ENCODE measurements around the gene SMYD3. TPM values are rescaled to one million over a fixed set of nuclear protein-coding genes. Genes with fewer than 3 reads are reported as not detected.

Gene SMYD3
- total and polyA plus RNA-seq, 9 donors = 8.0 to 13.9 (median 9.6) TPM

GRCh38 chr1:245880754-245881403 lies 626.2 kb downstream of the SMYD3 start:
- no peak overlapping the region for H3K27ac ChIP-seq (ENCODE audit: low read length)
- DNase-seq = no peak
- H3K27me3 ChIP-seq (ENCODE audit: control insufficient read depth, insufficient read depth, low read length) = no peaks in the 10 kb centered on the region
- peaks cover 4% of the 10 kb centered on the region for H3K4me1 ChIP-seq (ENCODE audit: control insufficient read depth, insufficient read depth, low read length)
- no peaks in the 10 kb centered on the region for H3K9me3 ChIP-seq (replicated peaks; ENCODE audit: control insufficient read depth, low read depth, low read length)
- no peak overlapping the region for H3K4me3 ChIP-seq (ENCODE audit: low read length)
- H3K36me3 ChIP-seq (ENCODE audit: control insufficient read depth, insufficient read depth, low read length) = no peaks in the 10 kb centered on the region
- WGBS (ENCODE audit: insufficient coverage) = 100% methylated on average over 1 of the region's 3 CpGs

GRCh38 chr1:245879091-245879490 lies 628.0 kb downstream of the SMYD3 start:
- Histone ChIP-seq H3K27me3 (ENCODE audit: control insufficient read depth, insufficient read depth, low read length) (no peaks in the 10 kb centered on the region), H3K27ac (ENCODE audit: low read length) (no peak overlapping the region), H3K4me1 (ENCODE audit: control insufficient read depth, insufficient read depth, low read length) (peaks cover 11% of the 10 kb centered on the region), H3K9me3 (replicated peaks; ENCODE audit: control insufficient read depth, low read depth, low read length) (no peaks in the 10 kb centered on the region), H3K36me3 (ENCODE audit: control insufficient read depth, insufficient read depth, low read length) (no peaks in the 10 kb centered on the region), H3K4me3 (ENCODE audit: low read length) (no peak overlapping the region)
- no peak for DNase-seq
- WGBS (ENCODE audit: insufficient coverage) = 95% methylated on average over 7 of the region's 10 CpGs

GRCh38 chr1:245878585-245878984 lies 628.5 kb downstream of the SMYD3 start:
- H3K27me3 ChIP-seq (ENCODE audit: control insufficient read depth, insufficient read depth, low read length) = no peaks in the 10 kb centered on the region
- peak; percentile 64 for DNase-seq
- no peaks in the 10 kb centered on the region for H3K36me3 ChIP-seq (ENCODE audit: control insufficient read depth, insufficient read depth, low read length)
- H3K4me1 ChIP-seq (ENCODE audit: control insufficient read depth, insufficient read depth, low read length) = peaks cover 11% of the 10 kb centered on the region
- H3K27ac ChIP-seq (ENCODE audit: low read length) = peak overlapping the region; percentile 33
- no peak overlapping the region for H3K4me3 ChIP-seq (ENCODE audit: low read length)
- no peaks in the 10 kb centered on the region for H3K9me3 ChIP-seq (replicated peaks; ENCODE audit: control insufficient read depth, low read depth, low read length)
- WGBS (ENCODE audit: insufficient coverage) = 31% methylated on average over 2 of the region's 3 CpGs

GRCh38 chr1:245877976-245878375 lies 629.1 kb downstream of the SMYD3 start:
- Histone ChIP-seq H3K27ac (ENCODE audit: low read length) (no peak overlapping the region), H3K36me3 (ENCODE audit: control insufficient read depth, insufficient read depth, low read length) (no peaks in the 10 kb centered on the region), H3K9me3 (replicated peaks; ENCODE audit: control insufficient read depth, low read depth, low read length) (no peaks in the 10 kb centered on the region), H3K27me3 (ENCODE audit: control insufficient read depth, insufficient read depth, low read length) (no peaks in the 10 kb centered on the region), H3K4me3 (ENCODE audit: low read length) (no peak overlapping the region), H3K4me1 (ENCODE audit: control insufficient read depth, insufficient read depth, low read length) (peaks cover 11% of the 10 kb centered on the region)
- no peak for DNase-seq
- 73% methylated on average over 8 of the region's 8 CpGs for WGBS (ENCODE audit: insufficient coverage)

- H3K27ac ChIP-seq (ENCODE audit: low read length) = no peak overlapping the region
- no peak for DNase-seq
- 70% methylated on average over 4 of the region's 5 CpGs for WGBS (ENCODE audit: insufficient coverage)
- no peaks in the 10 kb centered on the region for H3K9me3 ChIP-seq (replicated peaks; ENCODE audit: control insufficient read depth, low read depth, low read length)
- no peaks in the 10 kb centered on the region for H3K36me3 ChIP-seq (ENCODE audit: control insufficient read depth, insufficient read depth, low read length)
- H3K4me1 ChIP-seq (ENCODE audit: control insufficient read depth, insufficient read depth, low read length) = peaks cover 20% of the 10 kb centered on the region
- no peak overlapping the region for H3K4me3 ChIP-seq (ENCODE audit: low read length)
- no peaks in the 10 kb centered on the region for H3K27me3 ChIP-seq (ENCODE audit: control insufficient read depth, insufficient read depth, low read length)
These were observed 630.5 kb downstream of the SMYD3 start for GRCh38 chr1:245876586-245876985.

GRCh38 chr1:245875581-245876261 lies 631.4 kb downstream of the SMYD3 start:
- no peak for DNase-seq
- H3K27ac ChIP-seq (ENCODE audit: low read length) = no peak overlapping the region
- no peaks in the 10 kb centered on the region for H3K36me3 ChIP-seq (ENCODE audit: control insufficient read depth, insufficient read depth, low read length)
- no peaks in the 10 kb centered on the region for H3K27me3 ChIP-seq (ENCODE audit: control insufficient read depth, insufficient read depth, low read length)
- no peaks in the 10 kb centered on the region for H3K9me3 ChIP-seq (replicated peaks; ENCODE audit: control insufficient read depth, low read depth, low read length)
- WGBS (ENCODE audit: insufficient coverage) = no CpG with 5 or more reads among the region's 4 CpGs
- no peak overlapping the region for H3K4me3 ChIP-seq (ENCODE audit: low read length)
- peaks cover 22% of the 10 kb centered on the region for H3K4me1 ChIP-seq (ENCODE audit: control insufficient read depth, insufficient read depth, low read length)

GRCh38 chr1:245874942-245875580 lies 632.0 kb downstream of the SMYD3 start:
- H3K4me1 ChIP-seq (ENCODE audit: control insufficient read depth, insufficient read depth, low read length) = peaks cover 22% of the 10 kb centered on the region
- no peak overlapping the region for H3K27ac ChIP-seq (ENCODE audit: low read length)
- no peak overlapping the region for H3K4me3 ChIP-seq (ENCODE audit: low read length)
- 6% methylated on average over 7 of the region's 12 CpGs for WGBS (ENCODE audit: insufficient coverage)
- H3K9me3 ChIP-seq (replicated peaks; ENCODE audit: control insufficient read depth, low read depth, low read length) = no peaks in the 10 kb centered on the region
- no peaks in the 10 kb centered on the region for H3K27me3 ChIP-seq (ENCODE audit: control insufficient read depth, insufficient read depth, low read length)
- H3K36me3 ChIP-seq (ENCODE audit: control insufficient read depth, insufficient read depth, low read length) = no peaks in the 10 kb centered on the region
- DNase-seq = peak; percentile 75

GRCh38 chr1:245873883-245874671 lies 633.0 kb downstream of the SMYD3 start:
- no CpG with 5 or more reads among the region's 7 CpGs for WGBS (ENCODE audit: insufficient coverage)
- Histone ChIP-seq H3K27ac (ENCODE audit: low read length) (no peak overlapping the region), H3K27me3 (ENCODE audit: control insufficient read depth, insufficient read depth, low read length) (no peaks in the 10 kb centered on the region), H3K36me3 (ENCODE audit: control insufficient read depth, insufficient read depth, low read length) (no peaks in the 10 kb centered on the region), H3K4me1 (ENCODE audit: control insufficient read depth, insufficient read depth, low read length) (peaks cover 25% of the 10 kb centered on the region), H3K9me3 (replicated peaks; ENCODE audit: control insufficient read depth, low read depth, low read length) (no peaks in the 10 kb centered on the region), H3K4me3 (ENCODE audit: low read length) (no peak overlapping the region)
- no peak for DNase-seq

GRCh38 chr1:245873068-245873467 lies 634.0 kb downstream of the SMYD3 start:
- DNase-seq = no peak
- no CpG with 5 or more reads among the region's 1 CpG for WGBS (ENCODE audit: insufficient coverage)
- no peak overlapping the region for H3K4me3 ChIP-seq (ENCODE audit: low read length)
- no peaks in the 10 kb centered on the region for H3K36me3 ChIP-seq (ENCODE audit: control insufficient read depth, insufficient read depth, low read length)
- H3K27me3 ChIP-seq (ENCODE audit: control insufficient read depth, insufficient read depth, low read length) = no peaks in the 10 kb centered on the region
- H3K27ac ChIP-seq (ENCODE audit: low read length) = no peak overlapping the region
- H3K4me1 ChIP-seq (ENCODE audit: control insufficient read depth, insufficient read depth, low read length) = peaks cover 21% of the 10 kb centered on the region
- H3K9me3 ChIP-seq (replicated peaks; ENCODE audit: control insufficient read depth, low read depth, low read length) = no peaks in the 10 kb centered on the region

GRCh38 chr1:245872475-245872874 lies 634.6 kb downstream of the SMYD3 start:
- peaks cover 21% of the 10 kb centered on the region for H3K4me1 ChIP-seq (ENCODE audit: control insufficient read depth, insufficient read depth, low read length)
- DNase-seq = no peak
- WGBS (ENCODE audit: insufficient coverage) = 86% methylated on average over 6 of the region's 8 CpGs
- no peaks in the 10 kb centered on the region for H3K27me3 ChIP-seq (ENCODE audit: control insufficient read depth, insufficient read depth, low read length)
- no peaks in the 10 kb centered on the region for H3K9me3 ChIP-seq (replicated peaks; ENCODE audit: control insufficient read depth, low read depth, low read length)
- H3K27ac ChIP-seq (ENCODE audit: low read length) = no peak overlapping the region
- no peak overlapping the region for H3K4me3 ChIP-seq (ENCODE audit: low read length)
- no peaks in the 10 kb centered on the region for H3K36me3 ChIP-seq (ENCODE audit: control insufficient read depth, insufficient read depth, low read length)
